GM23248 (cell line): Measurements from ENCODE around the gene NGF. TPM values are rescaled to one million over a fixed set of nuclear protein-coding genes. Genes with fewer than 3 reads are reported as not detected.

ENCODE experiments used
- DNase-seq: peaks from one replicate; pipeline ENCODE4 v3.0.0-alpha.2; 2015
- H2AFZ ChIP-seq: fragments of 200-600 bp; sonication (generic); 2 replicates; pipeline ENCODE4 v1.6.1; 2016; ENCODE audit warnings: antibody characterized with exemption
- H3F3A ChIP-seq: fragments of 200-600 bp; sonication (generic); 2 replicates; pipeline ENCODE4 v1.6.1; 2016; ENCODE audit warnings: mild to moderate bottlenecking, antibody characterized with exemption, mixed run types; ENCODE audit not compliant: insufficient read depth
- H3K27ac ChIP-seq: fragments of 200-600 bp; sonication (generic); 2 replicates; pipeline ENCODE4 v1.5.1; 2016; ENCODE audit warnings: mild to moderate bottlenecking
- H3K27me3 ChIP-seq: fragments of 200-600 bp; sonication (generic); replicated peaks from 2 replicates; pipeline ENCODE4 v1.6.1; 2016; ENCODE audit warnings: mild to moderate bottlenecking; ENCODE audit not compliant: insufficient read depth
- H3K36me3 ChIP-seq: fragments of 200-600 bp; sonication (generic); 2 replicates; pipeline ENCODE4 v1.6.1; 2016; ENCODE audit warnings: low read depth, mild to moderate bottlenecking
- H3K4me1 ChIP-seq: fragments of 200-600 bp; sonication (generic); 2 replicates; pipeline ENCODE4 v1.6.1; 2016; ENCODE audit warnings: mild to moderate bottlenecking; ENCODE audit not compliant: insufficient read depth
- H3K4me2 ChIP-seq: fragments of 200-600 bp; sonication (generic); one replicate; pipeline ENCODE4 v1.6.1; 2016; ENCODE audit warnings: mild to moderate bottlenecking; ENCODE audit not compliant: unreplicated experiment
- H3K4me3 ChIP-seq: fragments of 200-600 bp; sonication (generic); 2 replicates; pipeline ENCODE4 v1.5.1; 2016; ENCODE audit warnings: mild to moderate bottlenecking
- H3K79me2 ChIP-seq: fragments of 200-600 bp; sonication (generic); 2 replicates; pipeline ENCODE4 v1.6.1; 2016; ENCODE audit warnings: mild to moderate bottlenecking; ENCODE audit not compliant: insufficient read depth
- H3K9ac ChIP-seq: fragments of 200-600 bp; sonication (generic); 2 replicates; pipeline ENCODE4 v1.6.1; 2016; ENCODE audit warnings: mild to moderate bottlenecking
- H3K9me2 ChIP-seq: fragments of 200-600 bp; sonication (generic); 2 replicates; pipeline ENCODE4 v1.6.1; 2016; ENCODE audit warnings: mixed run types, mild to moderate bottlenecking, moderate library complexity; ENCODE audit not compliant: insufficient read depth
- H3K9me3 ChIP-seq: fragments of 200-600 bp; sonication (generic); one replicate; pipeline ENCODE4 v1.6.1; 2017; ENCODE audit warnings: low read depth
- H4K20me1 ChIP-seq: fragments of 200-600 bp; sonication (generic); 2 replicates; pipeline ENCODE4 v1.6.0; 2016; ENCODE audit not compliant: insufficient read depth
- EZH2 ChIP-seq: fragments of 200-600 bp; sonication (generic); IDR thresholded peaks from 2 replicates; pipeline ENCODE4 v1.6.1; 2018; ENCODE audit warnings: antibody characterized with exemption, mild to moderate bottlenecking; ENCODE audit not compliant: insufficient read depth, poor library complexity, severe bottlenecking
- EZH2phosphoT487 ChIP-seq: fragments of 200-600 bp; sonication (generic); IDR thresholded peaks from 2 replicates; pipeline ENCODE4 v1.6.1; 2018; ENCODE audit warnings: antibody characterized with exemption, moderate library complexity, mild to moderate bottlenecking, low read depth; ENCODE audit not compliant: insufficient read depth
- WGBS, 2 experiments: methylation state at CpG; one replicate each; pipeline ENCODE4 v1.1.6; 2015 to 2017; ENCODE audit warnings: low lambda C conversion rate in 2 of 2, low coverage in 1 of 2; ENCODE audit errors: missing lambda C conversion rate in 2 of 2; 5-methylcytosine and 5-hydroxymethylcytosine counted together
- in situ Hi-C: fragments of 300-500 bp; cut with MboI; formaldehyde crosslinking; loops from 2 replicates; pipeline ENCODE4 v1.15.0; 2020
- polyA plus RNA-seq: library from polyadenylated mRNA; unstranded; fragments of >200 nt; fragmentation: Nextera tagmentation; extraction: Ambion mirVana; gene quantifications from 2 replicates; pipeline ENCODE4 v1.2.1, GENCODE V29; 2016
- total RNA-seq: library from RNA; depleted of rRNA; stranded (reverse); fragments of >200 nt; shearing (Covaris generic); gene quantifications from 2 replicates; pipeline ENCODE4 v1.2.3, GENCODE V29; 2014

The NGF gene
- total and polyA plus RNA-seq, 2 experiments from 2014 or later = 27.1 to 52.9 TPM

GRCh38 chr1:115323366-115324004 lies 14.6 kb downstream of the NGF start:
- Histone ChIP-seq H3K9ac (peak overlapping the region; percentile 36), H2AFZ (no peak overlapping the region), H3K9me3 (no peaks in the 10 kb centered on the region), H3K27ac (peak overlapping the region; percentile 72), H3K4me3 (no peak overlapping the region), H4K20me1 (no peaks in the 10 kb centered on the region), H3F3A (peaks cover 70% of the 10 kb centered on the region), H3K36me3 (peaks cover 7% of the 10 kb centered on the region), H3K27me3 (no peaks in the 10 kb centered on the region), H3K4me1 (peaks cover 81% of the 10 kb centered on the region), H3K9me2 (no peaks in the 10 kb centered on the region), H3K79me2 (peaks cover 100% of the 10 kb centered on the region), H3K4me2 (peak overlapping the region; percentile 51)
- WGBS, 2 experiments = 35 to 53% methylated on average over 2 of the region's 2 CpGs
- TF ChIP-seq EZH2phosphoT487 = no peak
- peak; percentile 63 for DNase-seq
- in situ Hi-C loops = no loop called here

- H2AFZ ChIP-seq = no peak overlapping the region
- no peaks in the 10 kb centered on the region for H4K20me1 ChIP-seq
- H3K9ac ChIP-seq = peak overlapping the region; percentile 36
- H3K4me1 ChIP-seq = peaks cover 77% of the 10 kb centered on the region
- no peaks in the 10 kb centered on the region for H3K9me2 ChIP-seq
- peaks cover 6% of the 10 kb centered on the region for H3K36me3 ChIP-seq
- in situ Hi-C loops = no loop called here
- peaks cover 100% of the 10 kb centered on the region for H3K79me2 ChIP-seq
- H3K4me3 ChIP-seq = no peak overlapping the region
- peak overlapping the region; percentile 51 for H3K4me2 ChIP-seq
- no peaks in the 10 kb centered on the region for H3K9me3 ChIP-seq
- peak overlapping the region; percentile 72 for H3K27ac ChIP-seq
- 93 to 95% methylated on average over 3 of the region's 3 CpGs for WGBS, 2 experiments
- TF ChIP-seq EZH2phosphoT487 (no peak), EZH2 (no peak)
- no peaks in the 10 kb centered on the region for H3K27me3 ChIP-seq
- H3F3A ChIP-seq = peaks cover 63% of the 10 kb centered on the region
- peak; percentile 60 for DNase-seq
Observed at GRCh38 chr1:115322631-115323030, 15.4 kb downstream of the NGF start.

DNA sequence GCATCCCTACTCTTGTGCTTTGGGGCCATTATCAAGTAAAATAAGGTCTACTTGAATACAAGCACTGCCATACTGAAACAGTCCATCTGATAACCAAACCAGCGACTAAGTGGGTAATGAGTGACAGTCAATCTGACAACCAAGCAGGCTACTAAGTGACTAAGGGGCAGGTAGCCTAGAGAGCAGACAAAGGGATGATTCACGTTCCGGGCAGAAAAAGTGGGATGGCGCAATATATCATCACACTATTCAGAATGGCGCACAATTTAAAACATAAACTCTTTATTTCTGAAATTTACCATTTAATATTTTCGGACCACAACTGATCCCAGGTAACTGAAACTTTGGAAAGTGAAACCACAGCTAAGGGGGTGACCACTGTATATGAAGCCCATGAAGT lies 17.7 kb downstream of the NGF start:
- H3K27me3 ChIP-seq = no peaks in the 10 kb centered on the region
- in situ Hi-C loops = no loop called here
- peaks cover 77% of the 10 kb centered on the region for H3K4me1 ChIP-seq
- no peak overlapping the region for H3K9ac ChIP-seq
- H3K9me2 ChIP-seq = no peaks in the 10 kb centered on the region
- H3K79me2 ChIP-seq = peaks cover 100% of the 10 kb centered on the region
- no peak overlapping the region for H3K4me3 ChIP-seq
- peaks cover 53% of the 10 kb centered on the region for H3F3A ChIP-seq
- peak; percentile 46 for DNase-seq
- no peaks in the 10 kb centered on the region for H4K20me1 ChIP-seq
- 92 to 94% methylated on average over 6 of the region's 6 CpGs for whole genome bisulfite sequencing, 2 experiments
- H3K27ac ChIP-seq = no peak overlapping the region
- H3K4me2 ChIP-seq = no peak overlapping the region
- no peaks in the 10 kb centered on the region for H3K9me3 ChIP-seq
- peaks cover 9% of the 10 kb centered on the region for H3K36me3 ChIP-seq
- no peak overlapping the region for H2AFZ ChIP-seq
- no peak for TF ChIP-seq EZH2phosphoT487
- TF ChIP-seq EZH2 = no peak

- H3K4me2 ChIP-seq = no peak overlapping the region
- 79 to 81% methylated on average over 5 of the region's 5 CpGs for WGBS, 2 experiments
- DNase-seq = no peak
- peaks cover 77% of the 10 kb centered on the region for H3K4me1 ChIP-seq
- H3K27ac ChIP-seq = no peak overlapping the region
- H3K9me2 ChIP-seq = no peaks in the 10 kb centered on the region
- no peak for TF ChIP-seq EZH2
- TF ChIP-seq EZH2phosphoT487 = no peak
- H3F3A ChIP-seq = peaks cover 56% of the 10 kb centered on the region
- H3K9me3 ChIP-seq = no peaks in the 10 kb centered on the region
- peaks cover 9% of the 10 kb centered on the region for H3K36me3 ChIP-seq
- no peak overlapping the region for H2AFZ ChIP-seq
- H4K20me1 ChIP-seq = no peaks in the 10 kb centered on the region
- H3K79me2 ChIP-seq = peaks cover 97% of the 10 kb centered on the region
- in situ Hi-C loops = no loop called here
- H3K4me3 ChIP-seq = no peak overlapping the region
- no peak overlapping the region for H3K9ac ChIP-seq
- no peaks in the 10 kb centered on the region for H3K27me3 ChIP-seq
Observed at GRCh38 chr1:115319706-115320105, 18.3 kb downstream of the NGF start.
